A549 (cell line): Measurements from ENCODE around the gene JAZF1. TPM values are rescaled to one million over a fixed set of nuclear protein-coding genes. Genes with fewer than 3 reads are reported as not detected.

ENCODE experiments used
- ATAC-seq, 2 experiments: fragments of 200-7000 bp in 1 of 2; fragments of >200 bp in 1 of 2; cut with Nextera tagmentation in 1 of 2; cut with Tn5 transposase in 1 of 2; 3 replicates each; pipeline versions ENCODE4 v1.8.0 to v1.9.1; 2018 to 2020; ENCODE audit warnings: mild to moderate bottlenecking in 1 of 2, moderate library complexity in 1 of 2
- CTCF ChIA-PET: fragments of 300-600 bp; sonication (Branson Sonifier 250); formaldehyde crosslinking; extraction: SDS; loops from one replicate; lab custom pipeline; 2021; ENCODE audit warnings: antibody characterized with exemption, inconsistent platforms; lab: Yijun Ruan, JAX
- POLR2A ChIA-PET: fragments of 350-600 bp; formaldehyde crosslinking; extraction: SDS; loops from one replicate; lab custom pipeline; 2021; ENCODE audit warnings: antibody characterized with exemption, inconsistent platforms; lab: Yijun Ruan, JAX
- DNase-seq, 2 experiments: peaks; one replicate each; pipeline versions ENCODE4 v3.0.0 to v3.0.0-alpha.2; 2011 to 2016; ENCODE audit warnings: low read depth in 1 of 2, low spot score in 1 of 2
- FAIRE-seq: peaks from 2 replicates; lab custom pipeline; 2011; peaks lifted over from hg19 to GRCh38; lab: Jason Lieb, UNC
- H3K27ac ChIP-seq, 2 experiments: fragments of >200 bp; sonication (Bioruptor Twin); formaldehyde crosslinking; 3 replicates each; pipeline ENCODE4 v1.5.1; 2016 to 2017
- H3K4me1 ChIP-seq: fragments of >200 bp; sonication (Bioruptor Twin); formaldehyde crosslinking; 3 replicates; pipeline ENCODE4 v1.6.1; 2016
- H3K4me2 ChIP-seq: fragments of >200 bp; sonication (Bioruptor Twin); formaldehyde crosslinking; 3 replicates; pipeline ENCODE4 v1.6.1; 2016
- H3K4me3 ChIP-seq: fragments of >200 bp; sonication (Bioruptor Twin); formaldehyde crosslinking; 3 replicates; pipeline ENCODE4 v1.5.1; 2016
- H3K9me3 ChIP-seq: fragments of >200 bp; sonication (Bioruptor Twin); formaldehyde crosslinking; 3 replicates; pipeline ENCODE4 v1.6.1; 2016
- CBX2 ChIP-seq: fragments of 200-600 bp; sonication (generic); IDR thresholded peaks from 2 replicates; pipeline ENCODE4 v1.6.1; 2016; ENCODE audit warnings: low read depth, mild to moderate bottlenecking, borderline replicate concordance
- CBX8 ChIP-seq: fragments of 200-600 bp; sonication (generic); IDR thresholded peaks from 2 replicates; pipeline ENCODE4 v1.6.1; 2016
- CHD4 ChIP-seq: fragments of 200-600 bp; sonication (generic); IDR thresholded peaks from 2 replicates; pipeline ENCODE4 v1.6.1; 2016; ENCODE audit warnings: antibody characterized with exemption, mild to moderate bottlenecking, borderline replicate concordance
- E2F6 ChIP-seq: IDR thresholded peaks from 2 replicates; pipeline ENCODE4 v1.6.1; 2012; ENCODE audit warnings: low read depth, borderline replicate concordance
- EHF ChIP-seq: fragments of 250-450 bp; sonication (Bioruptor Pico); IDR thresholded peaks from 2 replicates; pipeline ENCODE4 v1.5.0; 2020; ENCODE audit warnings: mild to moderate bottlenecking
- EP300 ChIP-seq, 2 experiments: fragments of >200 bp; sonication (Bioruptor Twin); formaldehyde crosslinking; IDR thresholded peaks; 2 replicates in 1 of 2; 3 replicates in 1 of 2; pipeline ENCODE4 v1.6.1; 2016 to 2017
- FOSB ChIP-seq: fragments of 250-450 bp; sonication (Bioruptor Pico); IDR thresholded peaks from 2 replicates; pipeline ENCODE4 v1.5.0; 2020; ENCODE audit warnings: mild to moderate bottlenecking, moderate library complexity
- FOXS1 ChIP-seq: fragments of 250-450 bp; sonication (Bioruptor Pico); IDR thresholded peaks from 2 replicates; pipeline ENCODE4 v1.5.0; 2020; ENCODE audit warnings: mild to moderate bottlenecking, moderate library complexity
- GATA3 ChIP-seq: IDR thresholded peaks from 2 replicates; pipeline ENCODE4 v1.6.1; 2012; ENCODE audit warnings: borderline replicate concordance
- HMGXB4 ChIP-seq: fragments of 250-450 bp; sonication (Bioruptor Pico); IDR thresholded peaks from 2 replicates; pipeline ENCODE4 v1.5.0; 2021; ENCODE audit warnings: mild to moderate bottlenecking, moderate library complexity, borderline replicate concordance
- HOXA7 ChIP-seq: fragments of 250-450 bp; sonication (Bioruptor Pico); IDR thresholded peaks from 2 replicates; pipeline ENCODE4 v1.5.0; 2020; ENCODE audit warnings: mild to moderate bottlenecking, moderate library complexity
- MAFK ChIP-seq: fragments of 450-650 bp; IDR thresholded peaks from 2 replicates; pipeline ENCODE4 v1.6.1; 2014; ENCODE audit not compliant: partially characterized antibody
- MAX ChIP-seq: IDR thresholded peaks from 2 replicates; pipeline ENCODE4 v1.6.1; 2012
- MAZ ChIP-seq: fragments of 150-350 bp; IDR thresholded peaks from 2 replicates; pipeline ENCODE4 v1.6.1; 2014; ENCODE audit warnings: antibody characterized with exemption, low read depth, low read length, borderline replicate concordance
- NPAS2 ChIP-seq: fragments of 250-450 bp; sonication (Bioruptor Pico); IDR thresholded peaks from 2 replicates; pipeline ENCODE4 v1.8.0; 2022; ENCODE audit warnings: mild to moderate bottlenecking, moderate library complexity, borderline replicate concordance
- NR3C1 ChIP-seq: fragments of >200 bp; sonication (Bioruptor Twin); formaldehyde crosslinking; IDR thresholded peaks from 3 replicates; pipeline ENCODE4 v1.6.1; 2017
- PBX3 ChIP-seq: IDR thresholded peaks from 2 replicates; pipeline ENCODE4 v1.6.1; 2012
- POLR2AphosphoS2 ChIP-seq: conservative IDR thresholded peaks from 2 replicates; pipeline ENCODE4 v1.6.1; 2012; ENCODE audit warnings: low read length, improper control_type of control experiment, inconsistent platforms
- RARB ChIP-seq: fragments of 250-450 bp; sonication (Bioruptor Pico); IDR thresholded peaks from 2 replicates; pipeline ENCODE4 v1.8.0; 2021; ENCODE audit warnings: mild to moderate bottlenecking, moderate library complexity
- REST ChIP-seq: fragments of 200-600 bp; sonication (generic); IDR thresholded peaks from 2 replicates; pipeline ENCODE4 v1.6.1; 2016; ENCODE audit warnings: antibody characterized with exemption, mild to moderate bottlenecking, moderate library complexity
- RNF2 ChIP-seq: fragments of 200-600 bp; sonication (generic); IDR thresholded peaks from 2 replicates; pipeline ENCODE4 v1.6.1; 2016; ENCODE audit warnings: low read depth, mild to moderate bottlenecking, antibody characterized with exemption, moderate library complexity, borderline replicate concordance
- SMC3 ChIP-seq: fragments of >200 bp; sonication (Bioruptor Twin); formaldehyde crosslinking; IDR thresholded peaks from 3 replicates; pipeline ENCODE4 v1.6.1; 2018; ENCODE audit warnings: inconsistent platforms
- SREBF2 ChIP-seq: fragments of 450-650 bp; IDR thresholded peaks from 2 replicates; pipeline ENCODE4 v1.6.1; 2014; ENCODE audit warnings: mild to moderate bottlenecking, moderate library complexity
- USF2 ChIP-seq: fragments of 450-650 bp; IDR thresholded peaks from 2 replicates; pipeline ENCODE4 v1.6.1; 2014; ENCODE audit warnings: antibody characterized with exemption
- ZC3H11A ChIP-seq: fragments of 450-650 bp; IDR thresholded peaks from 2 replicates; pipeline ENCODE4 v1.6.1; 2014; ENCODE audit warnings: antibody characterized with exemption, mild to moderate bottlenecking
- WGBS: methylation state at CpG from one replicate; pipeline ENCODE4 v1.1.6; 2017; ENCODE audit errors: missing lambda C conversion rate; 5-methylcytosine and 5-hydroxymethylcytosine counted together
- polyA plus RNA-seq, 4 experiments: library from polyadenylated mRNA; depleted of rRNA in 3 of 4; stranded (reverse); fragments of >200 nt; fragmentation: RNase III in 1 of 4; extraction: RNeasy Plus Mini Kit Qiagen cat#74134 plus additional on column Dnase treatment in 1 of 4; gene quantifications; 2 replicates in 3 of 4; 3 replicates in 1 of 4; pipeline ENCODE4 v1.2.3, GENCODE V29; 2011 to 2017

JAZF1 gene
- polyA plus RNA-seq, 2 of the 4 experiments (the other 2 are of a cell fraction) = 1.9 to 2.8 TPM

GRCh38 chr7:28174901-28175661 is 5.5 kb downstream of the JAZF1 start:
- H3K4me2 ChIP-seq = no peak overlapping the region
- no peak overlapping the region for H3K27ac ChIP-seq
- no peak overlapping the region for H3K4me3 ChIP-seq
- H3K9me3 ChIP-seq = no peaks in the 10 kb centered on the region
- FAIRE-seq (peak; percentile 7), ATAC-seq (no peak), DNase-seq (no peak)
- peaks cover 9% of the 10 kb centered on the region for H3K4me1 ChIP-seq
- POLR2A ChIA-PET = no interaction called here
- CTCF ChIA-PET = no interaction called here
- 74% methylated on average over 8 of the region's 8 CpGs for WGBS
- TF ChIP-seq CHD4 (no peak), HMGXB4 (CRISPR knock-in tag) (no peak), MAZ (no peak), POLR2AphosphoS2 (no peak), FOSB (CRISPR knock-in tag) (no peak), NR3C1 (no peak), E2F6 (no peak), PBX3 (no peak), MAFK (no peak), ZC3H11A (no peak), RARB (CRISPR knock-in tag) (no peak), GATA3 (no peak), EP300 (IDR thresholded peaks at IDR 0.05) (no peak), RNF2 (no peak), CBX2 (no peak), HOXA7 (CRISPR knock-in tag) (no peak), EHF (no peak), REST (no peak)

- ChIA-PET CTCF (no interaction called here), POLR2A (no interaction called here)
- Histone ChIP-seq H3K4me1 (peaks cover 10% of the 10 kb centered on the region), H3K27ac (no peak overlapping the region), H3K4me3 (no peak overlapping the region), H3K4me2 (no peak overlapping the region), H3K9me3 (no peaks in the 10 kb centered on the region)
- ATAC-seq (no peak), DNase-seq (no peak), FAIRE-seq (no peak)
- TF ChIP-seq NPAS2 (CRISPR knock-in tag) = no peak
- TF ChIP-seq SREBF2 = no peak
- TF ChIP-seq MAX = no peak
- no peak for TF ChIP-seq FOSB (CRISPR knock-in tag)
- no peak for TF ChIP-seq SMC3
- no peak for TF ChIP-seq MAFK
- TF ChIP-seq FOXS1 (CRISPR knock-in tag) = no peak
- TF ChIP-seq CBX8 = no peak
- TF ChIP-seq USF2 = no peak
- 91% methylated on average over 5 of the region's 5 CpGs for WGBS
Observed at GRCh38 chr7:28174442-28174841, 6.2 kb downstream of the JAZF1 start.
